ENCODE results near the gene CCM2.

- TF ChIP-seq RCOR1 (IDR thresholded peaks at IDR 0.05; ENCODE audit: low read depth, low read length) (no peak), CTCF (IDR thresholded peaks at IDR 0.05) (no peak), ZSCAN20 (CRISPR knock-in tag; IDR thresholded peaks at IDR 0.05) (no peak), SMC3 (IDR thresholded peaks at IDR 0.05) (no peak), CEBPB (IDR thresholded peaks at IDR 0.05) (no peak), MYC (IDR thresholded peaks at IDR 0.05; ENCODE audit: borderline replicate concordance, low read length) (no peak), KDM5A (IDR thresholded peaks at IDR 0.05) (no peak), POLR2AphosphoS2 (conservative IDR thresholded peaks at IDR 0.05; ENCODE audit: low read length) (no peak), NPAS2 (CRISPR knock-in tag; IDR thresholded peaks at IDR 0.05; ENCODE audit: borderline replicate concordance) (no peak)
- TF ChIP-seq, protein P1, sequence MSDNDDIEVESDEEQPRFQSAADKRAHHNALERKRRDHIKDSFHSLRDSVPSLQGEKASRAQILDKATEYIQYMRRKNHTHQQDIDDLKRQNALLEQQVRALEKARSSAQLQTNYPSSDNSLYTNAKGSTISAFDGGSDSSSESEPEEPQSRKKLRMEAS (IDR thresholded peaks at IDR 0.05): no peak
These were observed 37.3 kb upstream of the CCM2 start for GRCh38 chr7:44962483-44963251.

All from A549 (cell line).